DND-41 (cell line): ENCODE measurements around the gene CLPTM1L.

Experiments used
- ATAC-seq: fragments of 200-7000 bp; cut with Tn5 transposase; 3 replicates; pipeline ENCODE4 v1.9.1; 2021; ENCODE audit warnings: low read depth; ENCODE audit not compliant: insufficient read depth
- DNase-seq: peaks from one replicate; pipeline ENCODE4 v3.0.0-alpha.2; 2020
- H2AFZ ChIP-seq: 2 replicates; pipeline ENCODE4 v1.6.0; 2012; ENCODE audit warnings: low read depth, low read length
- H3K27ac ChIP-seq: 2 replicates; pipeline ENCODE4 v1.5.1; 2012; ENCODE audit warnings: low read length, inconsistent platforms
- H3K27me3 ChIP-seq: fragments of 200-600 bp; sonication (generic); 2 replicates; pipeline ENCODE4 v1.6.0; 2012; ENCODE audit warnings: low read length, mild to moderate bottlenecking, inconsistent platforms; ENCODE audit not compliant: insufficient read depth, poor library complexity
- H3K36me3 ChIP-seq: 2 replicates; pipeline ENCODE4 v1.5.1; 2012; ENCODE audit warnings: low read length, inconsistent platforms; ENCODE audit not compliant: insufficient read depth
- H3K4me1 ChIP-seq: 2 replicates; pipeline ENCODE4 v1.5.1; 2012; ENCODE audit warnings: mild to moderate bottlenecking, low read length; ENCODE audit not compliant: insufficient read depth
- H3K4me2 ChIP-seq: 2 replicates; pipeline ENCODE4 v1.6.0; 2012; ENCODE audit warnings: mild to moderate bottlenecking, moderate library complexity, low read length, inconsistent platforms; ENCODE audit not compliant: insufficient read depth
- H3K4me3 ChIP-seq, 2 experiments: fragments of 200-600 bp in 1 of 2; shearing (Covaris generic) in 1 of 2; 2 replicates each; pipeline ENCODE4 v1.5.1; 2012 to 2016; ENCODE audit warnings: inconsistent platforms in 2 of 2, low read length in 2 of 2, mild to moderate bottlenecking in 2 of 2, low read depth in 1 of 2, moderate library complexity in 1 of 2
- H3K79me2 ChIP-seq: 2 replicates; pipeline ENCODE4 v1.6.0; 2012; ENCODE audit warnings: low read length, inconsistent platforms; ENCODE audit not compliant: insufficient read depth
- H3K9ac ChIP-seq: 2 replicates; pipeline ENCODE4 v1.6.0; 2012; ENCODE audit warnings: low read depth, mild to moderate bottlenecking, inconsistent platforms, low read length, moderate library complexity
- H3K9me3 ChIP-seq: 2 replicates; pipeline ENCODE4 v1.5.1; 2012; ENCODE audit warnings: low read length, moderate library complexity, mild to moderate bottlenecking, inconsistent platforms; ENCODE audit not compliant: insufficient read depth, severe bottlenecking
- H4K20me1 ChIP-seq: 2 replicates; pipeline ENCODE4 v1.6.0; 2012; ENCODE audit warnings: low read length; ENCODE audit not compliant: insufficient read depth
- CTCF ChIP-seq: IDR thresholded peaks from 2 replicates; pipeline ENCODE4 v1.5.1; 2012; ENCODE audit warnings: borderline replicate concordance, low read length, moderate library complexity, mild to moderate bottlenecking; ENCODE audit not compliant: poor library complexity, severe bottlenecking; ENCODE audit errors: extremely low read depth
- EZH2 ChIP-seq: IDR thresholded peaks from 3 replicates; pipeline ENCODE4 v1.6.1; 2012; ENCODE audit warnings: borderline replicate concordance, low read depth, mild to moderate bottlenecking, moderate library complexity, low read length, inconsistent platforms; ENCODE audit not compliant: severe bottlenecking

The CLPTM1L gene

GRCh38 chr5:1392261-1392660, 47.4 kb upstream of the CLPTM1L start:
- Histone ChIP-seq H3K9ac (no peak overlapping the region), H3K27me3 (peaks cover 3% of the 10 kb centered on the region)
- ATAC-seq: no peak

GRCh38 chr5:1391691-1392090, 46.8 kb upstream of the CLPTM1L start:
- H3K9me3 ChIP-seq: no peaks in the 10 kb centered on the region
- H3K36me3 ChIP-seq: no peaks in the 10 kb centered on the region
- H2AFZ ChIP-seq: no peak overlapping the region
- no peak for DNase-seq
- peaks cover 4% of the 10 kb centered on the region for H3K4me1 ChIP-seq
- ATAC-seq: no peak
- H4K20me1 ChIP-seq: no peaks in the 10 kb centered on the region
- no peak overlapping the region for H3K27ac ChIP-seq
- TF ChIP-seq EZH2 (no peak), CTCF (no peak)
- no peak overlapping the region for H3K9ac ChIP-seq
- H3K4me3 ChIP-seq: no peak overlapping the region
- peaks cover 3% of the 10 kb centered on the region for H3K27me3 ChIP-seq
- no peaks in the 10 kb centered on the region for H3K79me2 ChIP-seq
- no peak overlapping the region for H3K4me2 ChIP-seq

More at GRCh38 chr5:1392261-1392660, 47.4 kb upstream of the CLPTM1L start:
- Histone ChIP-seq H4K20me1 (no peaks in the 10 kb centered on the region), H3K79me2 (no peaks in the 10 kb centered on the region), H3K4me1 (no peaks in the 10 kb centered on the region), H3K27ac (no peak overlapping the region), H2AFZ (no peak overlapping the region), H3K4me2 (no peak overlapping the region), H3K36me3 (no peaks in the 10 kb centered on the region), H3K9me3 (no peaks in the 10 kb centered on the region), H3K4me3 (no peak overlapping the region)
- DNase-seq: no peak
- TF ChIP-seq CTCF (no peak), EZH2 (no peak)

GRCh38 chr5:1390861-1391600, 46.1 kb upstream of the CLPTM1L start:
- H3K36me3 ChIP-seq: no peaks in the 10 kb centered on the region
- no peak for ATAC-seq
- no peak overlapping the region for H3K9ac ChIP-seq
- H3K27me3 ChIP-seq: peaks cover 6% of the 10 kb centered on the region
- no peaks in the 10 kb centered on the region for H3K79me2 ChIP-seq
- peaks cover 10% of the 10 kb centered on the region for H3K4me1 ChIP-seq
- H4K20me1 ChIP-seq: no peaks in the 10 kb centered on the region
- TF ChIP-seq CTCF (no peak), EZH2 (no peak)
- H3K4me2 ChIP-seq: no peak overlapping the region
- H3K9me3 ChIP-seq: no peaks in the 10 kb centered on the region
- H2AFZ ChIP-seq: no peak overlapping the region
- no peak overlapping the region for H3K27ac ChIP-seq
- H3K4me3 ChIP-seq: no peak overlapping the region
- no peak for DNase-seq
